K562 (cell line): ENCODE data around the gene PAQR4. TPM values are rescaled to one million over a fixed set of nuclear protein-coding genes. Genes with fewer than 3 reads are reported as not detected.

Experiments used
- ATF7 ChIP-seq: fragments of 450-650 bp; IDR thresholded peaks from 2 replicates; pipeline ENCODE4 v1.7.1; 2014; ENCODE audit warnings: mild to moderate bottlenecking, moderate library complexity
- CBFB ChIP-seq: sonication (generic); formaldehyde crosslinking; IDR thresholded peaks from 2 replicates; pipeline ENCODE4 v1.4.0; 2020; ENCODE audit warnings: mild to moderate bottlenecking, missing genetic modification reagents
- DPF2 ChIP-seq: fragments of 450-650 bp; IDR thresholded peaks from 2 replicates; pipeline ENCODE4 v1.6.1; 2016
- E2F6 ChIP-seq, 2 experiments: IDR thresholded peaks; 2 replicates each; pipeline ENCODE4 v1.6.1; 2011; ENCODE audit warnings: borderline replicate concordance in 1 of 2, control low read depth in 1 of 2, low read depth in 1 of 2, low read length in 1 of 2, mild to moderate bottlenecking in 1 of 2, mixed read lengths in 1 of 2, moderate library complexity in 1 of 2; ENCODE audit not compliant: insufficient read depth in 1 of 2, insufficient read length in 1 of 2, poor library complexity in 1 of 2, severe bottlenecking in 1 of 2; ENCODE audit errors: extremely low read depth in 1 of 2
- ETV6 ChIP-seq, 3 experiments: fragments of 150-350 bp in 1 of 3; sonication (generic) in 1 of 3; formaldehyde crosslinking in 1 of 3; IDR thresholded peaks; 2 replicates each; pipeline versions ENCODE4 v1.6.1 to v1.8.0; 2014 to 2022; ENCODE audit warnings: borderline replicate concordance in 2 of 3, low read depth in 2 of 3, antibody characterized with exemption in 1 of 3, low read length in 1 of 3, mild to moderate bottlenecking in 1 of 3, missing genetic modification reagents in 1 of 3
- FOSL1 ChIP-seq: fragments of 200-800 bp; sonication (Bioruptor generic); conservative IDR thresholded peaks from 2 replicates; pipeline ENCODE4 v1.6.1; 2016; ENCODE audit warnings: missing genetic modification characterization, missing compliant biosample characterization
- GTF2E2 ChIP-seq: fragments of 200-800 bp; sonication (Bioruptor generic); IDR thresholded peaks from 2 replicates; pipeline ENCODE4 v1.6.1; 2016; ENCODE audit warnings: missing genetic modification characterization, missing compliant biosample characterization
- HDGF ChIP-seq: fragments of 450-650 bp; IDR thresholded peaks from 2 replicates; pipeline ENCODE4 v1.6.1; 2016
- HMGN3 ChIP-seq: IDR thresholded peaks from 2 replicates; pipeline ENCODE4 v1.6.1; 2011; ENCODE audit warnings: borderline replicate concordance, low read depth, mild to moderate bottlenecking, mixed read lengths, low read length; ENCODE audit not compliant: insufficient read length; ENCODE audit errors: extremely low read depth
- MAX ChIP-seq: sonication (generic); formaldehyde crosslinking; IDR thresholded peaks from 2 replicates; pipeline ENCODE4 v1.9.0; 2022; ENCODE audit warnings: mild to moderate bottlenecking, missing genetic modification reagents
- MAZ ChIP-seq, 2 experiments: fragments of 450-650 bp in 1 of 2; sonication (generic) in 1 of 2; formaldehyde crosslinking; IDR thresholded peaks in 1 of 2; conservative IDR thresholded peaks in 1 of 2; 2 replicates each; pipeline versions ENCODE4 v1.4.0 to v1.5.0; 2020; ENCODE audit warnings: mild to moderate bottlenecking in 1 of 2, missing genetic modification reagents in 1 of 2
- MXI1 ChIP-seq: IDR thresholded peaks from 2 replicates; pipeline ENCODE4 v1.6.1; 2011; ENCODE audit warnings: low read depth, mild to moderate bottlenecking, improper control_type of control experiment, low read length
- NONO ChIP-seq, 2 experiments: fragments of 200-400 bp in 1 of 2; fragments of 450-650 bp in 1 of 2; formaldehyde crosslinking in 1 of 2; IDR thresholded peaks; 2 replicates each; pipeline ENCODE4 v1.6.1; 2017; ENCODE audit warnings: low read depth in 2 of 2, mild to moderate bottlenecking in 2 of 2, moderate library complexity in 2 of 2, low read length in 1 of 2
- RB1 ChIP-seq: fragments of 450-650 bp; IDR thresholded peaks from 2 replicates; pipeline ENCODE4 v1.6.1; 2017; ENCODE audit warnings: low read depth, mild to moderate bottlenecking
- RCOR1 ChIP-seq, 2 experiments: IDR thresholded peaks; 2 replicates each; pipeline ENCODE4 v1.6.1; 2012; ENCODE audit warnings: low read depth in 2 of 2, low read length in 2 of 2, borderline replicate concordance in 1 of 2, improper control_type of control experiment in 1 of 2
- SMAD4 ChIP-seq: fragments of 250-450 bp; sonication (Bioruptor Pico); conservative IDR thresholded peaks from 2 replicates; pipeline ENCODE4 v1.8.0; 2021; ENCODE audit warnings: inconsistent platforms, mild to moderate bottlenecking, moderate library complexity
- SMARCA4 ChIP-seq: fragments of 450-650 bp; IDR thresholded peaks from 2 replicates; pipeline ENCODE4 v1.6.1; 2016
- SMARCE1 ChIP-seq: fragments of 450-650 bp; IDR thresholded peaks from 2 replicates; pipeline ENCODE4 v1.7.1; 2016; ENCODE audit warnings: mild to moderate bottlenecking
- SUPT5H ChIP-seq: fragments of 450-650 bp; IDR thresholded peaks from 2 replicates; pipeline ENCODE4 v1.6.1; 2016
- TBP ChIP-seq: optimal IDR thresholded peaks from 2 replicates; pipeline ENCODE3; 2011; ENCODE audit warnings: low read depth, low read length, improper control_type of control experiment
- TRIM24 ChIP-seq, 2 experiments: fragments of 450-650 bp; IDR thresholded peaks; 2 replicates each; pipeline ENCODE4 v1.6.1; 2016
- TRIM28 ChIP-seq: fragments of 450-650 bp; IDR thresholded peaks from 2 replicates; pipeline ENCODE4 v1.6.1; 2017
- XRCC4 ChIP-seq: IDR thresholded peaks from one replicate; pipeline ENCODE4 v1.6.1; 2011; ENCODE audit not compliant: insufficient read depth, insufficient read length; ENCODE audit errors: extremely low read depth
- XRCC5 ChIP-seq: fragments of 200-400 bp; formaldehyde crosslinking; IDR thresholded peaks from 2 replicates; pipeline ENCODE4 v1.6.1; 2017; ENCODE audit warnings: low read depth, mild to moderate bottlenecking, low read length
- ZBTB1 ChIP-seq: sonication (generic); formaldehyde crosslinking; IDR thresholded peaks from 2 replicates; pipeline ENCODE4 v1.8.1; 2023; ENCODE audit warnings: missing genetic modification reagents, low read depth, mild to moderate bottlenecking, borderline replicate concordance
- ZBTB33 ChIP-seq: sonication (generic); formaldehyde crosslinking; IDR thresholded peaks from 2 replicates; pipeline ENCODE4 v1.8.1; 2023; ENCODE audit warnings: mild to moderate bottlenecking, missing genetic modification reagents
- ZNF143 ChIP-seq: sonication (generic); formaldehyde crosslinking; IDR thresholded peaks from 2 replicates; pipeline ENCODE4 v1.9.0; 2022; ENCODE audit warnings: mild to moderate bottlenecking, missing genetic modification reagents
- polyA plus RNA-seq, 8 experiments: library from polyadenylated mRNA; depleted of rRNA in 4 of 8; stranded (reverse) in 5 of 8; unstranded in 3 of 8; fragments of >200 nt; fragmentation: Nextera tagmentation in 2 of 8; fragmentation: Illumina TruSeq in 1 of 8; extraction: Ambion mirVana in 2 of 8; extraction: Trizol in 1 of 8; gene quantifications; 2 replicates each; pipeline versions ENCODE4 v1.2.1 to v1.2.3, GENCODE V29; 2011 to 2014; ENCODE audit warnings: inconsistent platforms in 1 of 8, missing spikeins in 1 of 8
- total RNA-seq, 7 experiments: library from RNA; depleted of rRNA in 6 of 7; stranded (reverse); fragments of >200 nt in 6 of 7; fragmentation: Illumina TruSeq in 2 of 7; extraction: Trizol in 2 of 7; gene quantifications; 2 replicates each; pipeline versions ENCODE4 v1.2.1 to v1.2.3, GENCODE V29; 2011 to 2021; ENCODE audit warnings: low replicate concordance in 1 of 7

PAQR4 gene
- total and polyA plus RNA-seq, 9 of the 15 experiments (the other 6 are each of a cell fraction or from before 2014, with no cell fraction given): 0.62 to 40.4 (median 19.5) TPM

GRCh38 chr16:2983706-2984136 lies 14.6 kb downstream of the PAQR4 start (continued):
- TF ChIP-seq TRIM28: 0 out of 2 replicates have a peak, but pooled peaks have one; percentile 51
- peak; percentile 99 for TF ChIP-seq RB1
- TF ChIP-seq FOSL1 (tag): peak; percentile 49; the same call in 1 of the 2 replicates
- TF ChIP-seq SMARCA4: peak; percentile 40; the same call in 1 of the 2 replicates
- TF ChIP-seq XRCC4: no peak
- peak; percentile 82 for TF ChIP-seq HMGN3
- TF ChIP-seq DPF2: peak; percentile 67; the same call in 1 of the 2 replicates
- peak; percentile 47; the same call in 1 of the 2 replicates for TF ChIP-seq SUPT5H
- TF ChIP-seq ZNF143 (CRISPR knock-in tag): no peak
- peak; percentile 44; the same call in 1 of the 2 replicates for TF ChIP-seq ZBTB1 (CRISPR knock-in tag)
- no peak for TF ChIP-seq MXI1
- peak; percentile 47; the same call in 1 of the 2 replicates for TF ChIP-seq ATF7
- TF ChIP-seq HDGF: 0 out of 2 replicates have a peak, but pooled peaks have one; percentile 66
- TF ChIP-seq GTF2E2 (tag): no peak
- TF ChIP-seq SMARCE1: 0 out of 2 replicates have a peak, but pooled peaks have one; percentile 23
- TF ChIP-seq SMAD4: peak; percentile 80
- peak; percentile 81 for TF ChIP-seq TBP
- TF ChIP-seq RCOR1 (IDR thresholded peaks at IDR 0.05; ENCODE audit: borderline replicate concordance in 1 of 2, low read depth in 2 of 2, low read length in 2 of 2): peak in 1 of 2 experiments; percentile 36; a peak in 2 of 4 replicates
- TF ChIP-seq ETV6 (IDR thresholded peaks at IDR 0.05; ENCODE audit: borderline replicate concordance in 1 of 2, low read depth in 2 of 2, low read length in 1 of 2): no peak
- TF ChIP-seq ETV6 (CRISPR knock-in tag; IDR thresholded peaks at IDR 0.05; ENCODE audit: borderline replicate concordance): 0 out of 2 replicates have a peak, but pooled peaks have one; percentile 63
- peak in 1 of 2 experiments; percentile 33; a peak in 1 of 4 replicates for TF ChIP-seq TRIM24 (IDR thresholded peaks at IDR 0.05)
- peak; percentile 50 to 63 for TF ChIP-seq E2F6 (IDR thresholded peaks at IDR 0.05; ENCODE audit: borderline replicate concordance in 1 of 2, extremely low read depth in 1 of 2, insufficient read depth in 1 of 2, insufficient read length in 1 of 2, low read depth in 1 of 2, low read length in 1 of 2, poor library complexity in 1 of 2, severe bottlenecking in 1 of 2)
- TF ChIP-seq MAZ (CRISPR knock-in tag; conservative IDR thresholded peaks at IDR 0.05 in 1 of 2, IDR thresholded peaks at IDR 0.05 in 1 of 2): peak in 1 of 2 experiments; percentile 47; a peak in 2 of 4 replicates
- TF ChIP-seq ZBTB33 (CRISPR knock-in tag): peak; percentile 70; the same call in 1 of the 2 replicates
- peak; percentile 77 for TF ChIP-seq XRCC5
- TF ChIP-seq NONO (IDR thresholded peaks at IDR 0.05; ENCODE audit: low read depth in 2 of 2, low read length in 1 of 2): peak in 1 of 2 experiments; percentile 37; a peak in 1 of 4 replicates
- peak; percentile 70; the same call in 1 of the 2 replicates for TF ChIP-seq CBFB (CRISPR knock-in tag)
- peak; percentile 60 for TF ChIP-seq MAX
